WERI-Rb-1 (cell line): Measurements from ENCODE around the gene TUBGCP2.

Experiments used
- DNase-seq: peaks from one replicate; pipeline ENCODE4 v3.0.0-alpha.2; 2020
- H3K27ac ChIP-seq: fragments of 250-450 bp; sonication (Bioruptor Pico); 2 replicates; pipeline ENCODE4 v1.5.1; 2020; ENCODE audit warnings: mild to moderate bottlenecking, moderate library complexity
- H3K27me3 ChIP-seq: fragments of 250-450 bp; sonication (Bioruptor Pico); 2 replicates; pipeline ENCODE4 v1.5.1; 2021; ENCODE audit warnings: mild to moderate bottlenecking, low read depth, moderate library complexity; ENCODE audit not compliant: insufficient read depth, severe bottlenecking
- H3K36me3 ChIP-seq: fragments of 250-450 bp; sonication (Bioruptor Pico); 2 replicates; pipeline ENCODE4 v1.5.1; 2020; ENCODE audit warnings: mild to moderate bottlenecking, moderate library complexity
- H3K4me3 ChIP-seq: 2 replicates; pipeline ENCODE4 v1.5.1; 2011; ENCODE audit warnings: low read depth, mild to moderate bottlenecking, control low read depth, low read length
- H3K9me3 ChIP-seq: fragments of 250-450 bp; sonication (Bioruptor Pico); 2 replicates; pipeline ENCODE4 v1.5.1; 2021; ENCODE audit warnings: mild to moderate bottlenecking, moderate library complexity; ENCODE audit not compliant: severe bottlenecking
- CTCF ChIP-seq: IDR thresholded peaks from 2 replicates; pipeline ENCODE4 v1.5.1; 2011; ENCODE audit warnings: low read depth, mild to moderate bottlenecking, control low read depth, inconsistent platforms, low read length

TUBGCP2 gene

GRCh38 chr10:133354672-133355240 is 46.1 kb upstream of the TUBGCP2 start:
- DNase-seq = no peak
- Histone ChIP-seq H3K27me3 (no peaks in the 10 kb centered on the region), H3K36me3 (no peaks in the 10 kb centered on the region), H3K4me3 (no peak overlapping the region), H3K27ac (no peak overlapping the region), H3K9me3 (no peaks in the 10 kb centered on the region)
- TF ChIP-seq CTCF = no peak

- H3K27ac ChIP-seq = no peak overlapping the region
- no peak for TF ChIP-seq CTCF
Measured at GRCh38 chr10:133353988-133354605, 45.4 kb upstream of the TUBGCP2 start.

GRCh38 chr10:133353202-133353959 is 44.7 kb upstream of the TUBGCP2 start:
- DNase-seq = no peak
- Histone ChIP-seq H3K27me3 (no peaks in the 10 kb centered on the region), H3K27ac (no peak overlapping the region), H3K4me3 (no peak overlapping the region), H3K36me3 (no peaks in the 10 kb centered on the region), H3K9me3 (no peaks in the 10 kb centered on the region)
- no peak for TF ChIP-seq CTCF

More at GRCh38 chr10:133353988-133354605, 45.4 kb upstream of the TUBGCP2 start:
- no peaks in the 10 kb centered on the region for H3K9me3 ChIP-seq
- H3K36me3 ChIP-seq = no peaks in the 10 kb centered on the region
- no peak for DNase-seq
- H3K27me3 ChIP-seq = no peaks in the 10 kb centered on the region
- H3K4me3 ChIP-seq = no peak overlapping the region

- H3K9me3 ChIP-seq = no peaks in the 10 kb centered on the region
- H3K27me3 ChIP-seq = no peaks in the 10 kb centered on the region
- DNase-seq = no peak
- TF ChIP-seq CTCF = no peak; the same call in 1 of the 2 replicates
- no peak overlapping the region for H3K4me3 ChIP-seq
- H3K36me3 ChIP-seq = no peaks in the 10 kb centered on the region
- H3K27ac ChIP-seq = no peak overlapping the region
Measured at GRCh38 chr10:133351408-133352318, 43.0 kb upstream of the TUBGCP2 start.

GRCh38 chr10:133350950-133351329 is 42.3 kb upstream of the TUBGCP2 start:
- Histone ChIP-seq H3K36me3 (no peaks in the 10 kb centered on the region), H3K4me3 (no peak overlapping the region), H3K27me3 (no peaks in the 10 kb centered on the region), H3K9me3 (no peaks in the 10 kb centered on the region), H3K27ac (no peak overlapping the region)
- no peak for DNase-seq
- no peak for TF ChIP-seq CTCF
